Chondrocyte (in vitro differentiated cells): ENCODE data around the gene F2RL1. TPM values are rescaled to one million over a fixed set of nuclear protein-coding genes. Genes with fewer than 3 reads are reported as not detected.
"Not testable (repeated sequence)": the region's sequence is repeated elsewhere in the genome, so short reads cannot be mapped to it uniquely, and the experiment has no call there.

Experiments used
- DNase-seq: peaks from one replicate; pipeline ENCODE4 v3.0.0; 2021; ENCODE audit warnings: mixed read lengths, low spot score
- H3K27ac Mint-ChIP-seq: one replicate; pipeline ENCODE4 v1.8.0; 2021; ENCODE audit warnings: mild to moderate bottlenecking, moderate library complexity, mixed read lengths; ENCODE audit not compliant: unreplicated experiment
- H3K27me3 Mint-ChIP-seq: 2 replicates; pipeline ENCODE4 v1.8.0; 2021; ENCODE audit warnings: low read depth, mixed read lengths
- H3K36me3 Mint-ChIP-seq: 2 replicates; pipeline ENCODE4 v1.8.0; 2021; ENCODE audit warnings: low read depth, mixed read lengths
- H3K4me1 Mint-ChIP-seq: 2 replicates; pipeline ENCODE4 v1.8.0; 2021; ENCODE audit warnings: low read depth, mild to moderate bottlenecking, mixed read lengths
- H3K4me3 Mint-ChIP-seq: one replicate; pipeline ENCODE4 v1.8.0; 2021; ENCODE audit warnings: mild to moderate bottlenecking, moderate library complexity, mixed read lengths; ENCODE audit not compliant: unreplicated experiment
- H3K9me3 Mint-ChIP-seq: 2 replicates; pipeline ENCODE4 v1.8.0; 2021; ENCODE audit warnings: low read depth, mixed read lengths
- CTCF ChIP-seq: fragments of 200-600 bp; sonication (generic); IDR thresholded peaks from 2 replicates; pipeline ENCODE4 v1.5.0; 2021; ENCODE audit warnings: antibody characterized with exemption, mild to moderate bottlenecking, moderate library complexity
- total RNA-seq: library from RNA; stranded (reverse); gene quantifications from 3 replicates; pipeline ENCODE4 v1.2.1, GENCODE V29; 2021

F2RL1 gene
- total RNA-seq, 1 donor from 2014 or later = 1.2 TPM

GRCh38 chr5:76845890-76846289, 27.1 kb downstream of the F2RL1 start:
- H3K36me3 Mint-ChIP-seq = no peaks in the 10 kb centered on the region
- no peaks in the 10 kb centered on the region for H3K4me1 Mint-ChIP-seq
- no peaks in the 10 kb centered on the region for H3K9me3 Mint-ChIP-seq
- no peak overlapping the region for H3K4me3 Mint-ChIP-seq
- H3K27me3 Mint-ChIP-seq = no peaks in the 10 kb centered on the region
- no peak overlapping the region for H3K27ac Mint-ChIP-seq
- no peak for DNase-seq
- TF ChIP-seq CTCF = no peak

GRCh38 chr5:76849419-76850291, 30.8 kb downstream of the F2RL1 start, which contains the start of gene S100Z:
S100Z (plus strand) TSS chr5:76850014; CDS start chr5:76875360, 25,346 bp downstream.
- Mint-ChIP-seq H3K27me3 (no peaks in the 10 kb centered on the region), H3K9me3 (no peaks in the 10 kb centered on the region), H3K27ac (no peak within 1 kb of the TSS), H3K36me3 (no peaks in the 10 kb centered on the region), H3K4me3 (no peak within 1 kb of the TSS), H3K4me1 (no peaks in the 10 kb centered on the region)
- no peak for TF ChIP-seq CTCF
- no peak for DNase-seq

DNA sequence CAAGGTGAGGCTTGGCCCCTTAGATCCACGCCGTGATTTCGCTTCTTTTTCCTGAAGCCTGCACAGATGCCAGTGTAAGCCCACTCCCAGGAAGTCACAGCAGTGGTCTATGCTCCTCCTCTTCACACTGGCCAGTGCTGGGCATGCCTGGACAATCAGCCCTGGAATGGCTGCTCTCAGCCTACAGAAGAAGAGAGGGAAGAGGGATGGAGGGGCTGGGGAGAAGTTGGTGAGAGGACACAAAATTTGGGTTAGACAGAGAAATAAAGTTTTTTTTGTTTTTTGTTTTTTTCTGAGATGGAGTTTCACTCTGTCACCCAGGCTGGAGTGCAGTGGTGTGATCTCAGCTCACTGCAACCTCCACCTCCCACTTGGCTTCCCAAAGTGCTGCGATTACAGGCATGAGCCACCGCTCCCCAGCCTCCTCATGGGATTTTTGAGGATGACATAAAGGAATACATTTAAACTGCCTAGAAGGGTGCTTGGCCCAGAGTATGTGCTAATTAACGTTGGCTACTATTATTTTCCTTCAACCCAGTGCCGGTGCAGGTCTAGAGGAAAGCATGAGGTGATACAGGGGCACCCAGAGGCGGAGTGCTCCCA, 31.8 kb downstream of the F2RL1 start:
- Mint-ChIP-seq H3K9me3 (no peaks in the 10 kb centered on the region), H3K4me1 (no peaks in the 10 kb centered on the region), H3K27ac (no peak overlapping the region), H3K27me3 (no peaks in the 10 kb centered on the region), H3K36me3 (no peaks in the 10 kb centered on the region), H3K4me3 (no peak overlapping the region)
- no peak for TF ChIP-seq CTCF
- no peak for DNase-seq

DNA sequence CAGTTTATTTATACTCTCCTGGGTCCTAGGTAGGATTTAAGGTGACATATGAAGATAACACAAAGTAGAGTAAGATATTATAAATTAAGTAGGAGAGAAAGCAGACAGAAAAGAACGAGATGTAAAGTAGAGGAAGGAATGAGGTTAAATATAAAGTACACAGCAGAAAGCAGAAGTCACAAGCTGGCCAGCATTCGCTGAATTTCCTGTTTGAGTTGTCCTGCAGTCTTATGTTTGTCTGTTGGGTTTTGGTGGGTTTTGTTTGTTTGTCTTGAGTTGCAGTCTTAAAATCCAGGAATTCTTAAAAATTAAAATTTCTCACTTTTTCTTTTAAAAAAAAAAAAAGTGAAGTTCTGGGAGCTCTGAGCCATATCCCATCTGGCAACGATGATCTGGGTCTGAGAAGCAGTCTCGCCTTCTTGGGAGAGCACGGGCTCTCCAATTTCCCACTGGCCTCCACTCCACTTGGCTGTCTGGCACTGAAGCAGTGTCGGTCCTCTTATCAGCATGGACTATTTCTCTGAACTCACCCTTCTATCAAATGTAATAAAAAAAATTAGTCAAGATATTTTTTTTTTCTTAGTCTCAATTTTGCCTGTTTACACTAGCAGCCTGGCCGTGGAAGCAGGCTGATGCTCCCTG, 33.0 kb downstream of the F2RL1 start:
- no peak overlapping the region for H3K27ac Mint-ChIP-seq
- no peaks in the 10 kb centered on the region for H3K4me1 Mint-ChIP-seq
- no peaks in the 10 kb centered on the region for H3K9me3 Mint-ChIP-seq
- H3K27me3 Mint-ChIP-seq = no peaks in the 10 kb centered on the region
- no peaks in the 10 kb centered on the region for H3K36me3 Mint-ChIP-seq
- no peak for TF ChIP-seq CTCF
- no peak for DNase-seq
- H3K4me3 Mint-ChIP-seq = no peak overlapping the region

- TF ChIP-seq CTCF = no peak
- Mint-ChIP-seq H3K9me3 (no peaks in the 10 kb centered on the region), H3K27ac (no peak overlapping the region), H3K36me3 (no peaks in the 10 kb centered on the region), H3K4me1 (no peaks in the 10 kb centered on the region), H3K27me3 (no peaks in the 10 kb centered on the region), H3K4me3 (no peak overlapping the region)
- DNase-seq = no peak
Measured at GRCh38 chr5:76852772-76853171, 33.9 kb downstream of the F2RL1 start.

GRCh38 chr5:76853741-76854140, 34.9 kb downstream of the F2RL1 start:
- H3K4me3 Mint-ChIP-seq, DNase-seq, H3K27ac Mint-ChIP-seq, H3K36me3 Mint-ChIP-seq, H3K27me3 Mint-ChIP-seq, H3K9me3 Mint-ChIP-seq, H3K4me1 Mint-ChIP-seq: not testable (repeated sequence)
